ENCODE measurements around the gene FRMD4A. TPM values are rescaled to one million over a fixed set of nuclear protein-coding genes. Genes with fewer than 3 reads are reported as not detected.

FRMD4A gene
- total and polyA plus RNA-seq, 2 of the 4 experiments (the other 2 are of a cell fraction) = 30.3 to 68.8 TPM

GRCh38 chr10:14123139-14123538, 207.6 kb downstream of the FRMD4A start:
- Histone ChIP-seq H3K27me3 (ENCODE audit: control insufficient read depth, insufficient read depth, low read length) (no peaks in the 10 kb centered on the region; the same call in 1 of the 2 replicates), H3K9me1 (ENCODE audit: insufficient read depth, low read length) (no peaks in the 10 kb centered on the region), H3K56ac (ENCODE audit: extremely low read depth, insufficient read depth, low read length) (no peak overlapping the region), H2AK5ac (ENCODE audit: low read depth, low read length) (no peak overlapping the region), H4K5ac (ENCODE audit: low read depth, low read length) (no peak overlapping the region), H4K20me1 (ENCODE audit: insufficient read depth, low read length) (no peaks in the 10 kb centered on the region), H3K27ac (ENCODE audit: insufficient read depth, low read length) (no peak overlapping the region), H2AK9ac (replicated peaks; ENCODE audit: low read depth, low read length, poor library complexity) (no peak overlapping the region), H3K4me3 (ENCODE audit: insufficient read depth, low read depth, low read length) (no peak overlapping the region), H2BK120ac (ENCODE audit: low read depth, low read length) (no peak overlapping the region), H2BK20ac (ENCODE audit: low read depth, low read length) (no peak overlapping the region), H4K8ac (ENCODE audit: low read depth in 2 of 2, low read length in 2 of 2) (no peak overlapping the region), H3K4me2 (ENCODE audit: low read depth, low read length) (no peak overlapping the region), H2AFZ (replicated peaks; ENCODE audit: low read length, poor library complexity) (no peak overlapping the region), H3K4ac (ENCODE audit: low read depth, low read length) (no peak overlapping the region), H4K91ac (ENCODE audit: insufficient read depth, low read depth, low read length) (no peak overlapping the region), H3K79me1 (ENCODE audit: low read depth in 1 of 2, low read length in 2 of 2) (no peaks in the 10 kb centered on the region), H3K4me1 (ENCODE audit: control insufficient read depth, insufficient read depth, low read length) (peaks cover 8% of the 10 kb centered on the region), H3K36me3 (ENCODE audit: control insufficient read depth, insufficient read depth, low read length) (no peaks in the 10 kb centered on the region), H2BK15ac (ENCODE audit: low read depth, low read length) (no peak overlapping the region), H3K14ac (replicated peaks; ENCODE audit: low read depth, low read length) (no peak overlapping the region), H3K9me3 (ENCODE audit: control insufficient read depth, insufficient read depth, low read length) (peaks cover 3% of the 10 kb centered on the region), H3K9ac (ENCODE audit: low read depth, low read length) (no peak overlapping the region), H3K18ac (ENCODE audit: low read depth, low read length) (no peak overlapping the region), H2BK5ac (ENCODE audit: low read depth, low read length, poor library complexity, severe bottlenecking) (no peak overlapping the region), H3K23ac (ENCODE audit: low read depth, low read length) (no peak overlapping the region)
- dilution Hi-C loops (cut with HindIII; ENCODE audit: low sequenced_read_pairs, unreplicated experiment) = no loop called here
- intact Hi-C loops (cut with micrococcal nuclease) = no loop called here
- in situ Hi-C loops (cut with MboI; ENCODE audit: low sequenced_read_pairs) = no loop called here
- TF ChIP-seq POLR2A (IDR thresholded peaks at IDR 0.05; ENCODE audit: low read depth, low read length) (no peak), MXI1 (IDR thresholded peaks at IDR 0.05; ENCODE audit: borderline replicate concordance, low read depth, low read length) (no peak), CHD1 (IDR thresholded peaks at IDR 0.05; ENCODE audit: low read depth, low read length) (no peak), BHLHE40 (IDR thresholded peaks at IDR 0.05; ENCODE audit: low read depth, low read length) (no peak), MAFK (IDR thresholded peaks at IDR 0.05; ENCODE audit: low read depth, low read length) (no peak), RAD21 (IDR thresholded peaks at IDR 0.05; ENCODE audit: low read length) (no peak), MAZ (IDR thresholded peaks at IDR 0.05; ENCODE audit: borderline replicate concordance, low read depth, low read length) (no peak), CEBPB (IDR thresholded peaks at IDR 0.05; ENCODE audit: low read depth, low read length) (no peak), RCOR1 (IDR thresholded peaks at IDR 0.05; ENCODE audit: insufficient replicate concordance, low read length) (no peak), RFX5 (IDR thresholded peaks at IDR 0.05; ENCODE audit: low read depth, low read length) (no peak), USF2 (IDR thresholded peaks at IDR 0.05; ENCODE audit: low read depth, low read length) (no peak), FOS (IDR thresholded peaks at IDR 0.05; ENCODE audit: low read depth, low read length) (no peak), ELK1 (IDR thresholded peaks at IDR 0.05; ENCODE audit: borderline replicate concordance, low read depth, low read length) (no peak), SMC3 (IDR thresholded peaks at IDR 0.05; ENCODE audit: low read depth, low read length) (no peak), NFE2L2 (IDR thresholded peaks at IDR 0.05; ENCODE audit: low read depth, low read length) (no peak)
- TF ChIP-seq, protein P1, sequence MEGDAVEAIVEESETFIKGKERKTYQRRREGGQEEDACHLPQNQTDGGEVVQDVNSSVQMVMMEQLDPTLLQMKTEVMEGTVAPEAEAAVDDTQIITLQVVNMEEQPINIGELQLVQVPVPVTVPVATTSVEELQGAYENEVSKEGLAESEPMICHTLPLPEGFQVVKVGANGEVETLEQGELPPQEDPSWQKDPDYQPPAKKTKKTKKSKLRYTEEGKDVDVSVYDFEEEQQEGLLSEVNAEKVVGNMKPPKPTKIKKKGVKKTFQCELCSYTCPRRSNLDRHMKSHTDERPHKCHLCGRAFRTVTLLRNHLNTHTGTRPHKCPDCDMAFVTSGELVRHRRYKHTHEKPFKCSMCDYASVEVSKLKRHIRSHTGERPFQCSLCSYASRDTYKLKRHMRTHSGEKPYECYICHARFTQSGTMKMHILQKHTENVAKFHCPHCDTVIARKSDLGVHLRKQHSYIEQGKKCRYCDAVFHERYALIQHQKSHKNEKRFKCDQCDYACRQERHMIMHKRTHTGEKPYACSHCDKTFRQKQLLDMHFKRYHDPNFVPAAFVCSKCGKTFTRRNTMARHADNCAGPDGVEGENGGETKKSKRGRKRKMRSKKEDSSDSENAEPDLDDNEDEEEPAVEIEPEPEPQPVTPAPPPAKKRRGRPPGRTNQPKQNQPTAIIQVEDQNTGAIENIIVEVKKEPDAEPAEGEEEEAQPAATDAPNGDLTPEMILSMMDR (conservative IDR thresholded peaks at IDR 0.05; ENCODE audit: low read depth, low read length) = no peak
- POLR2A ChIA-PET (ENCODE audit: unreplicated experiment) = no interaction called here
- CTCF ChIA-PET = interaction anchor here (0.8 kb wide), 1 partner anchor 29 kb away, joined by 3 read pairs; no protein-coding TSS in a partner anchor
- ATAC-seq (ENCODE audit: low read depth) (no peak), DNase-seq (no peak)
- WGBS, 2 experiments (ENCODE audit: extremely low coverage in 2 of 2, insufficient read length in 1 of 2) = 94% methylated on average over 4 of the region's 5 CpGs; no CpG with 5 or more reads in 1 of the 2 experiments
- no TSS peak for BruUV-seq (replicated peaks)

All from IMR-90 (cell line).